HepG2 (cell line): ENCODE data around the gene SMIM1. TPM values are rescaled to one million over a fixed set of nuclear protein-coding genes. Genes with fewer than 3 reads are reported as not detected.

Experiments used
- AGO2 ChIP-seq: fragments of 200-400 bp; formaldehyde crosslinking; optimal IDR thresholded peaks from 2 replicates; pipeline ENCODE3; 2017; ENCODE audit warnings: mild to moderate bottlenecking, low read depth, low read length, moderate library complexity
- BORCS8-MEF2B ChIP-seq: sonication (generic); formaldehyde crosslinking; IDR thresholded peaks from 2 replicates; pipeline ENCODE4 v1.8.0; 2022; ENCODE audit warnings: mild to moderate bottlenecking, missing genetic modification reagents
- EP300 ChIP-seq, 3 experiments: sonication (generic) in 1 of 3; formaldehyde crosslinking in 1 of 3; IDR thresholded peaks; 2 replicates each; pipeline versions ENCODE4 v1.5.1 to v1.6.1; 2011 to 2020; ENCODE audit warnings: low read depth in 2 of 3, low read length in 2 of 3, borderline replicate concordance in 1 of 3, improper control_type of control experiment in 1 of 3, mild to moderate bottlenecking in 1 of 3, missing genetic modification reagents in 1 of 3, moderate library complexity in 1 of 3
- GABPB1 ChIP-seq: IDR thresholded peaks from 2 replicates; pipeline ENCODE4 v1.6.1; 2016; ENCODE audit warnings: mild to moderate bottlenecking, missing genetic modification reagents, moderate library complexity, missing compliant biosample characterization
- GATAD2A ChIP-seq: IDR thresholded peaks from 2 replicates; pipeline ENCODE4 v1.6.1; 2016
- JUND ChIP-seq: sonication (generic); formaldehyde crosslinking; IDR thresholded peaks from 2 replicates; pipeline ENCODE4 v1.8.0; 2022; ENCODE audit warnings: mild to moderate bottlenecking, missing genetic modification reagents
- MIXL1 ChIP-seq: IDR thresholded peaks from 2 replicates; pipeline ENCODE4 v1.6.1; 2016
- NAIF1 ChIP-seq: sonication (generic); formaldehyde crosslinking; IDR thresholded peaks from 2 replicates; pipeline ENCODE4 v1.5.0; 2020; ENCODE audit warnings: mild to moderate bottlenecking, missing genetic modification reagents, borderline replicate concordance
- NR2C2 ChIP-seq: sonication (generic); formaldehyde crosslinking; IDR thresholded peaks from 2 replicates; pipeline ENCODE4 v1.4.0; 2020; ENCODE audit warnings: missing genetic modification reagents, mild to moderate bottlenecking, moderate library complexity, borderline replicate concordance
- RFXAP ChIP-seq: sonication (generic); formaldehyde crosslinking; IDR thresholded peaks from 2 replicates; pipeline ENCODE4 v1.4.0; 2020; ENCODE audit warnings: missing genetic modification reagents, borderline replicate concordance
- SAP130 ChIP-seq: IDR thresholded peaks from 2 replicates; pipeline ENCODE4 v1.6.1; 2016; ENCODE audit warnings: low read depth
- SP1 ChIP-seq, 2 experiments: fragments of 450-650 bp in 1 of 2; sonication (generic) in 1 of 2; formaldehyde crosslinking in 1 of 2; IDR thresholded peaks; 2 replicates each; pipeline versions ENCODE4 v1.4.0 to v1.6.1; 2016 to 2020; ENCODE audit warnings: missing genetic modification reagents in 1 of 2
- XRCC5 ChIP-seq: fragments of 200-400 bp; formaldehyde crosslinking; optimal IDR thresholded peaks from 2 replicates; pipeline ENCODE3; 2017; ENCODE audit warnings: mild to moderate bottlenecking, low read length
- ZNF607 ChIP-seq: sonication (generic); formaldehyde crosslinking; IDR thresholded peaks from 2 replicates; pipeline ENCODE4 v1.5.1; 2020; ENCODE audit warnings: missing genetic modification reagents, mild to moderate bottlenecking, borderline replicate concordance
- ZNF678 ChIP-seq: sonication (generic); formaldehyde crosslinking; IDR thresholded peaks from 2 replicates; pipeline ENCODE4 v1.4.0; 2020; ENCODE audit warnings: mild to moderate bottlenecking, missing genetic modification reagents
- ZNF691 ChIP-seq: sonication (generic); formaldehyde crosslinking; IDR thresholded peaks from 2 replicates; pipeline ENCODE4 v1.4.0; 2020; ENCODE audit warnings: missing genetic modification reagents, low read depth, mild to moderate bottlenecking, borderline replicate concordance
- polyA plus RNA-seq, 8 experiments: library from polyadenylated mRNA; depleted of rRNA in 3 of 8; stranded (reverse) in 7 of 8; unstranded in 1 of 8; fragments of >200 nt; fragmentation: Illumina TruSeq in 4 of 8; extraction: Trizol in 4 of 8; gene quantifications; 2 replicates each; pipeline versions ENCODE4 v1.2.1 to v1.2.3, GENCODE V29; 2011 to 2016; ENCODE audit warnings: low read depth in 4 of 8, missing spikeins in 1 of 8, mixed read lengths in 1 of 8; ENCODE audit not compliant: insufficient read depth in 1 of 8
- total RNA-seq, 5 experiments: library from RNA; depleted of rRNA; stranded (reverse); fragments of >200 nt; fragmentation: Illumina TruSeq; extraction: Trizol; gene quantifications; 2 replicates each; pipeline ENCODE4 v1.2.3, GENCODE V29; 2016; ENCODE audit warnings: low read depth in 1 of 5
- TF ChIP-seq, protein P1 (sequence below): sonication (generic); formaldehyde crosslinking; IDR thresholded peaks from 2 replicates; pipeline ENCODE4 v1.4.0; 2020; ENCODE audit warnings: mild to moderate bottlenecking, missing genetic modification reagents
- TF ChIP-seq, protein P2 (sequence below): sonication (generic); formaldehyde crosslinking; IDR thresholded peaks from 2 replicates; pipeline ENCODE4 v1.4.0; 2020; ENCODE audit warnings: missing genetic modification reagents, mild to moderate bottlenecking, borderline replicate concordance
- TF ChIP-seq, protein P3 (sequence below), 2 experiments: sonication (generic) in 1 of 2; formaldehyde crosslinking in 1 of 2; IDR thresholded peaks; 2 replicates each; pipeline versions ENCODE4 v1.4.0 to v1.6.1; 2018 to 2020; ENCODE audit warnings: missing genetic modification reagents in 2 of 2, borderline replicate concordance in 1 of 2, low read depth in 1 of 2, mild to moderate bottlenecking in 1 of 2, missing biosample characterization in 1 of 2
- TF ChIP-seq, protein P4 (sequence below): IDR thresholded peaks from 2 replicates; pipeline ENCODE4 v1.6.1; 2016; ENCODE audit warnings: control low read depth

Gene SMIM1
- total and polyA plus RNA-seq, 2 of the 13 experiments (the other 11 are each of a cell fraction or from before 2014, with no cell fraction given), result 12.4 to 56.3 TPM

DNA sequence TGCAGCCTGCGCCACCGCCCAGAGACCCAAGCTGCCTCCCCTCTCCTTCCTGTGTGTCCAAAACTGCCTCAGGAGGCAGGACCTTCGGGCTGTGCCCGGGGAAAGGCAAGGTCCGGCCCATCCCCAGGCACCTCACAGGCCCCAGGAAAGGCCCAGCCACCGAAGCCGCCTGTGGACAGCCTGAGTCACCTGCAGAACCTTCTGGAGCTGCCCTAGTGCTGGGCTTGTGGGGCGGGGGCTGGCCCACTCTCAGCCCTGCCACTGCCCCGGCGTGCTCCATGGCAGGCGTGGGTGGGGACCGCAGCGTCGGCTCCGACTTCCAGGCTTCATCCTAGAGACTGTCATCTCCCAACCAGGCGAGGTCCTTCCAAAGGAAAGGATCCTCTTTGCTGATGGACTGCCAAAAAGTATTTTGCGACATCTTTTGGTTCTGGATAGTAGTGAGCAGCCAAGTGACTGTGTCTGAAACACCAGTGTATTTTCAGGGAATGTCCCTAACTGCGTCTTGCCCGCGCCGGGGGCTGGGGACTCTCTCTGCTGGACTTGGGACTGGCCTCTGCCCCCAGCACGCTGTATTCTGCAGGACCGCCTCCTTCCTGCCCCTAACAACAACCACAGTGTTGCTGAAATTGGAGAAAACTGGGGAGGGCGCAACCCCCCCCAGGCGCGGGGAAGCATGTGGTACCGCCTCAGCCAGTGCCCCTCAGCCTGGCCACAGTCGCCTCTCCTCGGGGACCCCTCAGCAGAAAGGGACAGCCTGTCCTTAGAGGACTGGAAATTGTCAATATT lies 39.3 kb upstream of the SMIM1 start (continued):
- TF ChIP-seq XRCC5 (no peak), MIXL1 (peak; percentile 51; the same call in 1 of the 2 replicates), EP300 (IDR thresholded peaks at IDR 0.05; ENCODE audit: low read depth in 2 of 2, low read length in 2 of 2) (peak in 1 of 2 experiments; percentile 14; a peak in 1 of 4 replicates), EP300 (CRISPR knock-in tag; IDR thresholded peaks at IDR 0.05; ENCODE audit: borderline replicate concordance) (no peak), GATAD2A (CRISPR knock-in tag) (peak; percentile 47; the same call in 1 of the 2 replicates), RFXAP (CRISPR knock-in tag) (0 out of 2 replicates have a peak, but pooled peaks have one; percentile 28), SP1 (IDR thresholded peaks at IDR 0.05) (no peak), SP1 (CRISPR knock-in tag; IDR thresholded peaks at IDR 0.05) (peak; percentile 39; the same call in 1 of the 2 replicates), BORCS8-MEF2B (CRISPR knock-in tag) (peak; percentile 48; the same call in 1 of the 2 replicates), AGO2 (peak; percentile 72), GABPB1 (CRISPR knock-in tag) (peak; percentile 23; the same call in 1 of the 2 replicates), NAIF1 (CRISPR knock-in tag) (peak; percentile 24; the same call in 1 of the 2 replicates), NR2C2 (CRISPR knock-in tag) (peak; percentile 65), SAP130 (CRISPR knock-in tag) (peak; percentile 65), ZNF607 (CRISPR knock-in tag) (0 out of 2 replicates have a peak, but pooled peaks have one; percentile 59), ZNF691 (peak; percentile 49; the same call in 1 of the 2 replicates), JUND (CRISPR knock-in tag) (peak; percentile 11; the same call in 1 of the 2 replicates), ZNF678 (CRISPR knock-in tag) (no peak)
- TF ChIP-seq, protein P1, sequence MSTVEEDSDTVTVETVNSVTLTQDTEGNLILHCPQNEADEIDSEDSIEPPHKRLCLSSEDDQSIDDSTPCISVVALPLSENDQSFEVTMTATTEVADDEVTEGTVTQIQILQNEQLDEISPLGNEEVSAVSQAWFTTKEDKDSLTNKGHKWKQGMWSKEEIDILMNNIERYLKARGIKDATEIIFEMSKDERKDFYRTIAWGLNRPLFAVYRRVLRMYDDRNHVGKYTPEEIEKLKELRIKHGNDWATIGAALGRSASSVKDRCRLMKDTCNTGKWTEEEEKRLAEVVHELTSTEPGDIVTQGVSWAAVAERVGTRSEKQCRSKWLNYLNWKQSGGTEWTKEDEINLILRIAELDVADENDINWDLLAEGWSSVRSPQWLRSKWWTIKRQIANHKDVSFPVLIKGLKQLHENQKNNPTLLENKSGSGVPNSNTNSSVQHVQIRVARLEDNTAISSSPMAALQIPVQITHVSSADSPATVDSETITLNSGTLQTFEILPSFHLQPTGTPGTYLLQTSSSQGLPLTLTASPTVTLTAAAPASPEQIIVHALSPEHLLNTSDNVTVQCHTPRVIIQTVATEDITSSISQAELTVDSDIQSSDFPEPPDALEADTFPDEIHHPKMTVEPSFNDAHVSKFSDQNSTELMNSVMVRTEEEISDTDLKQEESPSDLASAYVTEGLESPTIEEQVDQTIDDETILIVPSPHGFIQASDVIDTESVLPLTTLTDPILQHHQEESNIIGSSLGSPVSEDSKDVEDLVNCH (CRISPR knock-in tag), result 0 out of 2 replicates have a peak, but pooled peaks have one; percentile 57
- TF ChIP-seq, protein P2, sequence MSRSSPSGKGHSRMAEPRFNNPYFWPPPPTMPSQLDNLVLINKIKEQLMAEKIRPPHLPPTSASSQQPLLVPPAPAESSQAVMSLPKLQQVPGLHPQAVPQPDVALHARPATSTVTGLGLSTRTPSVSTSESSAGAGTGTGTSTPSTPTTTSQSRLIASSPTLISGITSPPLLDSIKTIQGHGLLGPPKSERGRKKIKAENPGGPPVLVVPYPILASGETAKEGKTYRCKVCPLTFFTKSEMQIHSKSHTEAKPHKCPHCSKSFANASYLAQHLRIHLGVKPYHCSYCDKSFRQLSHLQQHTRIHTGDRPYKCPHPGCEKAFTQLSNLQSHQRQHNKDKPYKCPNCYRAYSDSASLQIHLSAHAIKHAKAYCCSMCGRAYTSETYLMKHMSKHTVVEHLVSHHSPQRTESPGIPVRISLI, result peak; percentile 55
- TF ChIP-seq, protein P3, sequence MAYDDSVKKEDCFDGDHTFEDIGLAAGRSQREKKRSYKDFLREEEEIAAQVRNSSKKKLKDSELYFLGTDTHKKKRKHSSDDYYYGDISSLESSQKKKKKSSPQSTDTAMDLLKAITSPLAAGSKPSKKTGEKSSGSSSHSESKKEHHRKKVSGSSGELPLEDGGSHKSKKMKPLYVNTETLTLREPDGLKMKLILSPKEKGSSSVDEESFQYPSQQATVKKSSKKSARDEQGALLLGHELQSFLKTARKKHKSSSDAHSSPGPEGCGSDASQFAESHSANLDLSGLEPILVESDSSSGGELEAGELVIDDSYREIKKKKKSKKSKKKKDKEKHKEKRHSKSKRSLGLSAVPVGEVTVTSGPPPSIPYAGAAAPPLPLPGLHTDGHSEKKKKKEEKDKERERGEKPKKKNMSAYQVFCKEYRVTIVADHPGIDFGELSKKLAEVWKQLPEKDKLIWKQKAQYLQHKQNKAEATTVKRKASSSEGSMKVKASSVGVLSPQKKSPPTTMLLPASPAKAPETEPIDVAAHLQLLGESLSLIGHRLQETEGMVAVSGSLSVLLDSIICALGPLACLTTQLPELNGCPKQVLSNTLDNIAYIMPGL (CRISPR knock-in tag; IDR thresholded peaks at IDR 0.05; ENCODE audit: borderline replicate concordance in 1 of 2, low read depth in 1 of 2), result 0 out of 4 replicates have a peak, but pooled peaks of 1 of the 2 experiments have one; percentile 41
- TF ChIP-seq, protein P4, sequence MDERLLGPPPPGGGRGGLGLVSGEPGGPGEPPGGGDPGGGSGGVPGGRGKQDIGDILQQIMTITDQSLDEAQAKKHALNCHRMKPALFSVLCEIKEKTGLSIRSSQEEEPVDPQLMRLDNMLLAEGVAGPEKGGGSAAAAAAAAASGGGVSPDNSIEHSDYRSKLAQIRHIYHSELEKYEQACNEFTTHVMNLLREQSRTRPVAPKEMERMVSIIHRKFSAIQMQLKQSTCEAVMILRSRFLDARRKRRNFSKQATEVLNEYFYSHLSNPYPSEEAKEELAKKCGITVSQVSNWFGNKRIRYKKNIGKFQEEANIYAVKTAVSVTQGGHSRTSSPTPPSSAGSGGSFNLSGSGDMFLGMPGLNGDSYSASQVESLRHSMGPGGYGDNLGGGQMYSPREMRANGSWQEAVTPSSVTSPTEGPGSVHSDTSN (CRISPR knock-in tag), result no peak
